Urothelium cell line (cell line): ENCODE data around the gene PSMA2.
"Not testable (repeated sequence)": the region's sequence is repeated elsewhere in the genome, so short reads cannot be mapped to it uniquely, and the experiment has no call there.

Experiments
- DNase-seq: peaks from one replicate; pipeline ENCODE4 v3.0.0; 2011; ENCODE audit warnings: low spot score, mixed read lengths
- FAIRE-seq: peaks from 2 replicates; lab custom pipeline; 2011; peaks lifted over from hg19 to GRCh38; lab: Jason Lieb, UNC

The PSMA2 gene

DNA sequence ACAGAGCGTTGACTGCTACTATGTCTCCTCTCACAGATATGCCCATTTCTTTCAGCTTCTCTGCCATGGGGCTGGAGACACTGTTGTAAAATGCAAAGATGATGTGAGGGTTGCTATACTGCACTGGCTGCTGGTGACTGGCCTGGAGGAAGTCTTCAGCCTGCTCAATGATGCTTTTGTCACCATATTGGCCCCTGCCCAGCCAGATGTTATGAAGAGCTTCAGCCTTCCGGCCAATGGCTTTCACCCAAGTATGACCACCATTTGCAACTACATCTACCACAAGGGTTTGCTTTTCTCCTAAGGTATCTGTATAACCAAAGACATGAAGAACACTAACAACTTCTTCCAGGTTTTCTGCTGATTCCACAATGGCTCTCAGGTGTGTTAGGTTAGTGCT is 21.7 kb downstream of the PSMA2 start:
- DNase-seq (no peak), FAIRE-seq (no peak)

- FAIRE-seq (no peak), DNase-seq (no peak)
Measured at GRCh38 chr7:42907316-42907715, 24.7 kb downstream of the PSMA2 start.

GRCh38 chr7:42906181-42906580 is 25.8 kb downstream of the PSMA2 start:
- DNase-seq = no peak
- no peak for FAIRE-seq

DNA sequence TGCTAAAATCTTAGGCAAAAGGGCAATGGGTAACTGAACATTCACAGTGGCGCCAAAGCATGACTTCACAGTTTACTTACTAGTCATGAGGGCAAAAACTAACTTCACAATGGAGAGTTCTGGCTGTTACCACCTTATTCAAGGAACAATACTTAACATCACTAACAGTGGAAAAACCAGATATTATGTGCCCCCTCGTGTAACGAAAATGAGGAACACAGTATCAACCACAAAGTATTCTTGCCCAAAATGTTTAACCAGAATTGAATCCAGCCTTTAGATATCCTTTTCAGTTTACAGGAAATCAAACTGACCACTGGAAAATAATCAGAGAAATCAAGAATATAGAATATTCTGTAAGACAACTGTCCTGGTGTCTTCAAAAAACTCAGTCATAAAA is 29.6 kb downstream of the PSMA2 start:
- no peak for DNase-seq
- FAIRE-seq = peak; percentile 44

DNA sequence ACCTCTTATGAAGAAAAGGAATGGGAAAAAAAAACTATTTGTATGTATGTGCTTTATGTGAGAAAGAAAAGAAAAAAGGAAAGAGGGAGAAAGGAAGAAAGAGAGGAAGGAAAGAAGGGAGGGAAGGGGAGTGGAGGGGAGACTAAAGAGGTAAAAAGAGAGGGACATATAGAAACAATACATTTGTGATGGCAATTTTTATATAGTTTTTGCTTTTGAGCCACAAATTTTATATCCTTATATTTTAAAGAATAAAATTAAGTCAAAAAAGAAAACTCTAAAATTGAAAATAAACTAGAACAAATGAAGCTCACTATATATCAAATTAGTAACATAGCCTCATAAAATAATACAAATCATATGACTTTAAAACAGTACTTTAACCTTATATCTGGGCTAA is 31.1 kb downstream of the PSMA2 start:
- FAIRE-seq (no peak), DNase-seq (no peak)

- FAIRE-seq (no peak), DNase-seq (no peak)
Measured at GRCh38 chr7:42893346-42894240, 38.4 kb downstream of the PSMA2 start.

DNA sequence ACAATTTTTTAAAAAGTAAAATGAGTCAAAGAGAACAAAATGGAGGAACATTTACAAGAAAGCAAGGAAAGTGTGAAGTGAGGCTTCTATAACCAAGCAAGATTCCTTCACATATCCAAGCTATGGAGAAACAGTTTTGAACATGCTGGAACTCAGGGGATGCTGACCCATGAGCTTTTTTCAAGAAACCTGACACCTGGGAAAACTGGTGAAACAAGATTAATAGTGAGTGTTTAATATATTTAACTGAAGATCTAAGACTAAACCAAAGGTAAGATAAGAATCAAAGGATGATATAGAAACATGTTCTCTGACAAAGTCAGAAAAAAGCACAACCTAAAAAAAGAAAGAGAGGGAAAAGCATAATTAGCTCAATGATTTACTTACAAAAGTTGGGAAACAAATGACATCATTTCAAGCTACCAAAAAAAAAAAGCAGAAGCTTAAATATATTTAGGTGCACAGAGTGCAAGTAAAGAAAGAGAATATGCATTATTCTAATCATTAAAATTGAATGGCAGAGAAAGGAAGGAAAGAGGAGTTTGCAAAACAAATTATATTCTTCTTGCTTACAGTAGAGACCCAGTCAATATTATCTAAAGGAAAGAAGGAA is 45.0 kb downstream of the PSMA2 start:
- DNase-seq (no peak), FAIRE-seq (no peak)

GRCh38 chr7:42886129-42886528 is 45.8 kb downstream of the PSMA2 start:
- DNase-seq (no peak), FAIRE-seq (no peak)

DNA sequence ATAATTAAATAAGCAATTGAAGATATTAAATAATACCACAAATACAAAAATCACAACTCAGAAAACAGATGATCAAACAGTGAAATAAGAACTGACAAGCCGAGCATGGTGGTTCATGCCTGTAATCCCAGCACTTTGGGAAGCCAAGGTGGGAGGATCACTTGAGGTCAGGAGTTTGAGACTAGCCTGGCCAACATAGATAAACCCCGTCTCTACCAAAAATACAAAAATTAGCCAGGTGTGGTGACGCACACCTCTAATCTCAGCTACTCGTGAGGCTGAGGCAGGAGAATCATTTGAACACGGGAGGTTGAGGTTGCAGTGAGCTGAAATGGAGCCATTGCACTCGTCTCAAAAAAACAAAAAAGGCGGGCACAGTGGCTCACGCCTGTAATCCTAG is 46.8 kb downstream of the PSMA2 start:
- not testable (repeated sequence) for FAIRE-seq, DNase-seq

- peak; percentile 85 for FAIRE-seq
- DNase-seq = peak; percentile 68
Measured at GRCh38 chr7:42883950-42884349, 48.0 kb downstream of the PSMA2 start.

- FAIRE-seq = no peak
- DNase-seq = no peak
Measured at GRCh38 chr7:42880392-42880791, 51.6 kb downstream of the PSMA2 start.

DNA sequence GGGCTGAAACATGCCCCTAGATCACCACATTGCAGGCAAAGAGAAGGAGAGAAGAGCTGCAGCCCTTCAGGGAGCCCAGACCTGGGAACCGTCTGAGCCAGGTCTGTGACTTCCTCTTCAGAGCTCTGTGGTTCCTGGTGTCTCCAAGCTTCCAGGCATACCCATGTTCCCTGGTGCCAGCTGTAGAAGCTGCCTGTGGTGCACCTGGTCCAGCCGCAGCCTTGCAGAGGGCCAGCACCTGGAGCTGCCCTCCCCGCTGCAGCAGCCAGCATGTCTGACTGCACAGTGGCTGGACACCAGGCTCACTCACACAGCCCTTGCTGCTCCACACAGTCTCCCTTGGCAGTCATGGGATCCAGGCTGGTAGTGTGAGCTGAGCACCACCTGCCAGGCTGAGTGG is 53.7 kb downstream of the PSMA2 start:
- DNase-seq = no peak
- FAIRE-seq = no peak

GRCh38 chr7:42877862-42878261 is 54.1 kb downstream of the PSMA2 start:
- FAIRE-seq (no peak), DNase-seq (no peak)

- FAIRE-seq (no peak), DNase-seq (peak; percentile 68)
Measured at GRCh38 chr7:42876182-42877068, 55.5 kb downstream of the PSMA2 start.

DNA sequence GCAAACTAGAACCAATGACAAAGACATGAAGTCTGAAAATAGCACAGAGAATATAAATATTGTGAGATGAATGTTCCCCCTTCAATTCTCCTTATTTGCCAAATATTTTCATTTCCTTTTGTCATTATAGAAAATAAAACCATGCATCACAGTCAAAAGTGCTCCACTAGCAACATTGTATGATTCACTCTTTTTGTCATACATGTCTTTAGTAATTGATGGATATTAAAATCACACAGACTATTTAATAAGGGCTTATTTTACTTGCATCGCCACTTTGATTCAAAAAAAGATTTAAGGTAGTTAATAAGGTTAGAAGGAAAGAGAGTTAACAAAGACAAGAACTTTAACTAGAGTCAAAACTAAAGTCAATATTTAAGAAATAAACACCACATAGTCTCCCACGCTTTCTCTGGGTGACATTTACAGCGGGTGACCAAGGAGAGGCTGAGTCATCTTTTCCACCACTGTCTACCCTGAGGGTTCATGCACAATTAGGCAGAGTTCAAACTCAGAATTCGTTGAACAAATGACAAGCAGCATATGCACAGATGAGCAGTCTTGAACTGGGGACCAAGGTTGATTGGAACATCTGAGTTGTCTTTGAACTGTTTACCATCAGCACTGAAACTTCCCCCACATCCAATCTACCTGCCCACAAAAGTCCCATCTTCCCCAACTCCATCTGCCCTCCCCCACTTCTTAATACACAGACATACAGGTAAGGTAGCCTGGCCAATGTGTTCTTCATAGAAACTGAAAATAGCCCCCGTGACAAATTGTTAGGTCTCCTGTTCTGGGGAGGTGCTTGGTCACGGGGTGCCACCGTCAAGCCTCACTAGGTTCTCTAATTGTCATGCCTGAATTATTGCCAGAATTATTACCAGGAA is 62.6 kb downstream of the PSMA2 start:
- FAIRE-seq (no peak), DNase-seq (no peak)

DNA sequence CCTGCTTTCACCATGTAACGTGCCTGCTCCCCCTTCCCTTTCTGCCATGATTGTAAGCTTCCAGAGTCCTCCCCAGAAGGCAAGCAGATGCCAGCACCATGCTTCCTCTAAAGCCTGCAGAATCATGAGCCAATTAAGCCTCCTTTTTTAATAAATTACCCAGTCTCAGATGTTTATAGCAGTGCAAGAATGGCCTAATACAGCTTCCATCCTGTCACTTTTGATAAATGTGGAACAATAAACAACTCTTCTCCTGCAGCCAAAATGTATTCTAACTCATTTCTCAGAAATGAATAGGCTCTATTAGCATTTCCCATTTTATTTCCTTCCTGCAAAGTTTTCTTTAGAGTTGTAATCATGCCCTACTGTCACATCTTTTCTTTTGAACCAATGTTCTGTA is 63.5 kb downstream of the PSMA2 start:
- FAIRE-seq (no peak), DNase-seq (no peak)
